ENCODE data around the gene NCKAP5.
A peak's percentile ranks its signal among the peaks of the same experiment; 100 is the strongest.
"Not testable (repeated sequence)": the region's sequence is repeated elsewhere in the genome, so short reads cannot be mapped to it uniquely, and the experiment has no call there.

The NCKAP5 gene

GRCh38 chr2:132725748-132726147 is 842.5 kb downstream of the NCKAP5 start:
- no peak for DNase-seq

GRCh38 chr2:132725148-132725547 is 843.1 kb downstream of the NCKAP5 start:
- DNase-seq, result no peak

- DNase-seq, result no peak
Observed at GRCh38 chr2:132721938-132722337, 846.3 kb downstream of the NCKAP5 start.

GRCh38 chr2:132720393-132720792 is 847.9 kb downstream of the NCKAP5 start:
- DNase-seq, result no peak

- DNase-seq, result no peak
Observed at GRCh38 chr2:132719480-132719879, 848.8 kb downstream of the NCKAP5 start.

- no peak for DNase-seq
Observed at GRCh38 chr2:132716954-132717353, 851.3 kb downstream of the NCKAP5 start.

GRCh38 chr2:132715386-132716351 is 852.6 kb downstream of the NCKAP5 start:
- no peak for DNase-seq

GRCh38 chr2:132703396-132703795 is 864.9 kb downstream of the NCKAP5 start:
- DNase-seq, result no peak

GRCh38 chr2:132701810-132702209 is 866.5 kb downstream of the NCKAP5 start:
- DNase-seq, result no peak

- DNase-seq, result not testable (repeated sequence)
Observed at GRCh38 chr2:132699802-132700201, 868.5 kb downstream of the NCKAP5 start.

GRCh38 chr2:132698347-132698746 is 869.9 kb downstream of the NCKAP5 start:
- DNase-seq, result not testable (repeated sequence)

GRCh38 chr2:132697556-132698205 is 870.6 kb downstream of the NCKAP5 start:
- no peak for DNase-seq

- no peak for DNase-seq
Observed at GRCh38 chr2:132692816-132693215, 875.4 kb downstream of the NCKAP5 start.

GRCh38 chr2:132691556-132691955 is 876.7 kb downstream of the NCKAP5 start:
- no peak for DNase-seq

GRCh38 chr2:132690664-132691303 is 877.5 kb downstream of the NCKAP5 start:
- DNase-seq, result no peak

GRCh38 chr2:132681766-132682165 is 886.5 kb downstream of the NCKAP5 start:
- DNase-seq, result no peak

GRCh38 chr2:132680544-132680943 is 887.7 kb downstream of the NCKAP5 start:
- DNase-seq, result no peak

- DNase-seq, result no peak
Observed at GRCh38 chr2:132678483-132678882, 889.8 kb downstream of the NCKAP5 start.

- DNase-seq, result no peak
Observed at GRCh38 chr2:132677661-132678060, 890.6 kb downstream of the NCKAP5 start.

- DNase-seq, result no peak
Observed at GRCh38 chr2:132676999-132677398, 891.3 kb downstream of the NCKAP5 start.

GRCh38 chr2:132671151-132671835 is 897.0 kb downstream of the NCKAP5 start:
- peak; percentile 26 for DNase-seq

GRCh38 chr2:132670496-132671150 is 897.6 kb downstream of the NCKAP5 start:
- DNase-seq, result peak; percentile 44

Data from NCI-H82 (cell line).